Endothelial cell of umbilical vein (primary cell): Measurements from ENCODE around the gene LTBP1. TPM values are rescaled to one million over a fixed set of nuclear protein-coding genes. Genes with fewer than 3 reads are reported as not detected.

Experiments
- BruUV-seq: library from RNA; stranded (reverse); fragments of 400-500 nt; replicated peaks from 2 replicates; lab custom pipeline; 2021; lab: Mats Ljungman, UMichigan
- CTCF ChIA-PET: fragments of 300-600, 350-600 bp; sonication (Branson Sonifier 250); formaldehyde crosslinking; loops from one replicate; lab custom pipeline; 2021; ENCODE audit warnings: antibody characterized with exemption, inconsistent platforms; lab: Charles Lee
- POLR2A ChIA-PET: fragments of 300-600, 350-600 bp; sonication (Branson Sonifier 250); formaldehyde crosslinking; loops from one replicate; lab custom pipeline; 2021; ENCODE audit warnings: antibody characterized with exemption, inconsistent platforms; lab: Charles Lee
- DNase-seq: peaks from one replicate; pipeline ENCODE4 v3.0.0-alpha.2; 2011; ENCODE audit warnings: low read depth, low spot score
- FAIRE-seq: peaks from 2 replicates; lab custom pipeline; 2011; peaks lifted over from hg19 to GRCh38; lab: Jason Lieb, UNC
- H2AFZ ChIP-seq: 2 replicates; pipeline ENCODE4 v1.6.0; 2012; ENCODE audit warnings: low read depth, low read length, control low read depth, inconsistent platforms
- H3K27ac ChIP-seq: 2 replicates; pipeline ENCODE4 v1.5.1; 2011; ENCODE audit warnings: low read depth, mild to moderate bottlenecking, control low read depth, low read length, moderate library complexity; ENCODE audit not compliant: insufficient read depth
- H3K27me3 ChIP-seq, 2 experiments: 2 replicates each; pipeline versions ENCODE4 v1.6.0 to v1.6.1; 2011; ENCODE audit warnings: low read length in 2 of 2, mixed read lengths in 1 of 2; ENCODE audit not compliant: control insufficient read depth in 2 of 2, insufficient read depth in 2 of 2
- H3K36me3 ChIP-seq, 2 experiments: 2 replicates in 1 of 2; 3 replicates in 1 of 2; pipeline ENCODE4 v1.5.1; 2011; ENCODE audit warnings: low read length in 2 of 2, mild to moderate bottlenecking in 1 of 2, moderate library complexity in 1 of 2; ENCODE audit not compliant: control insufficient read depth in 2 of 2, insufficient read depth in 2 of 2; ENCODE audit errors: extremely low read depth in 1 of 2
- H3K4me1 ChIP-seq: 3 replicates; pipeline ENCODE4 v1.5.1; 2011; ENCODE audit warnings: mild to moderate bottlenecking, low read length; ENCODE audit not compliant: control insufficient read depth, insufficient read depth; ENCODE audit errors: extremely low read depth
- H3K4me2 ChIP-seq: 2 replicates; pipeline ENCODE4 v1.6.1; 2011; ENCODE audit warnings: low read length, control low read depth, mixed read lengths; ENCODE audit not compliant: insufficient read depth
- H3K4me3 ChIP-seq, 3 experiments: fragments of 200-600 bp in 1 of 3; sonication (generic), shearing (Covaris generic) in 1 of 3; replicated peaks in 1 of 3; 2 replicates each; pipeline ENCODE4 v1.5.1; 2011 to 2016; ENCODE audit warnings: control low read depth in 3 of 3, low read length in 3 of 3, mild to moderate bottlenecking in 2 of 3, inconsistent platforms in 1 of 3, low read depth in 1 of 3, moderate library complexity in 1 of 3; ENCODE audit not compliant: insufficient read depth in 1 of 3
- H3K79me2 ChIP-seq: 2 replicates; pipeline ENCODE4 v1.6.0; 2012; ENCODE audit warnings: low read length, inconsistent platforms; ENCODE audit not compliant: control insufficient read depth, insufficient read depth
- H3K9ac ChIP-seq: replicated peaks from 2 replicates; pipeline ENCODE3; 2011; ENCODE audit warnings: low read length, control low read depth; ENCODE audit not compliant: insufficient read depth; ENCODE audit errors: extremely low read depth
- H3K9me1 ChIP-seq: replicated peaks from 3 replicates; pipeline ENCODE4 v1.6.0; 2011; ENCODE audit warnings: mild to moderate bottlenecking, low read length; ENCODE audit not compliant: control insufficient read depth, insufficient read depth; ENCODE audit errors: extremely low read depth
- H3K9me3 ChIP-seq: replicated peaks from 2 replicates; pipeline ENCODE4 v1.5.1; 2012; ENCODE audit warnings: low read length, inconsistent platforms; ENCODE audit not compliant: control insufficient read depth, insufficient read depth
- H4K20me1 ChIP-seq: replicated peaks from 2 replicates; pipeline ENCODE3; 2011; ENCODE audit warnings: mild to moderate bottlenecking, low read length; ENCODE audit not compliant: control insufficient read depth, insufficient read depth; ENCODE audit errors: extremely low read depth
- EZH2 ChIP-seq: IDR thresholded peaks from 2 replicates; pipeline ENCODE4 v1.6.1; 2012; ENCODE audit warnings: borderline replicate concordance, low read depth, mild to moderate bottlenecking, moderate library complexity, low read length, inconsistent platforms; ENCODE audit not compliant: severe bottlenecking
- FOS ChIP-seq: IDR thresholded peaks from 2 replicates; pipeline ENCODE4 v1.6.1; 2011; ENCODE audit warnings: mild to moderate bottlenecking, low read length, moderate library complexity, borderline replicate concordance; ENCODE audit not compliant: insufficient read depth
- GATA2 ChIP-seq: IDR thresholded peaks from 2 replicates; pipeline ENCODE4 v1.7.0; 2011; ENCODE audit warnings: low read depth, mild to moderate bottlenecking, moderate library complexity, mixed read lengths, low read length; ENCODE audit not compliant: insufficient read length, insufficient read depth
- JUN ChIP-seq: IDR thresholded peaks from 2 replicates; pipeline ENCODE4 v1.6.1; 2011; ENCODE audit warnings: borderline replicate concordance, low read depth; ENCODE audit not compliant: insufficient read length, insufficient read depth
- MYC ChIP-seq: IDR thresholded peaks from one replicate; pipeline ENCODE4 v1.6.1; 2011; ENCODE audit warnings: mild to moderate bottlenecking, low read depth, low read length
- POLR2A ChIP-seq: IDR thresholded peaks from 2 replicates; pipeline ENCODE4 v1.6.1; 2012; ENCODE audit warnings: low read depth, mild to moderate bottlenecking, control low read depth, low read length
- POLR2AphosphoS5 ChIP-seq: IDR thresholded peaks from 2 replicates; pipeline ENCODE4 v1.6.1; 2012; ENCODE audit warnings: low read depth, mild to moderate bottlenecking, control low read depth, low read length, moderate library complexity; ENCODE audit not compliant: insufficient read depth
- dilution Hi-C: fragments of 300-500 bp; cut with MboI; formaldehyde crosslinking; loops from one replicate; pipeline ENCODE4 v1.15.0; 2019; ENCODE audit warnings: low sequenced_read_pairs; ENCODE audit not compliant: extremely low pct_ligation_motif_present
- intact Hi-C: fragments of 100-400 bp; cut with micrococcal nuclease; formaldehyde crosslinking; loops from one replicate; pipeline ENCODE4 v1.10.0; 2022
- polyA plus RNA-seq, 4 experiments: library from polyadenylated mRNA; depleted of rRNA in 3 of 4; stranded (reverse) in 3 of 4; unstranded in 1 of 4; fragments of >200 nt; gene quantifications; 2 replicates each; pipeline versions ENCODE4 v1.2.1 to v1.2.3, GENCODE V29; 2011 to 2012; ENCODE audit warnings: missing spikeins in 1 of 4
- total RNA-seq: library from RNA; stranded (reverse); gene quantifications from 2 replicates; pipeline ENCODE4 v1.2.3, GENCODE V29; 2021
- TF ChIP-seq, protein P1 (sequence below): IDR thresholded peaks from 2 replicates; pipeline ENCODE4 v1.6.1; 2011; ENCODE audit not compliant: insufficient read depth, insufficient read length
- TF ChIP-seq, protein P2 (sequence below), 2 donors: IDR thresholded peaks; 1 replicate in 1 of 2; 2 replicates in 1 of 2; pipeline ENCODE4 v1.5.1; 2011; ENCODE audit warnings: low read length in 2 of 2, mild to moderate bottlenecking in 2 of 2, moderate library complexity in 2 of 2, control low read depth in 1 of 2, inconsistent platforms in 1 of 2, low read depth in 1 of 2; ENCODE audit not compliant: insufficient read depth in 1 of 2; ENCODE audit errors: extremely low read depth in 1 of 2

LTBP1 gene
- total and polyA plus RNA-seq, 2 donors (not counting 3 experiments of a cell fraction or from before 2014, with no cell fraction given), result 57.4 to 68.2 TPM

DNA sequence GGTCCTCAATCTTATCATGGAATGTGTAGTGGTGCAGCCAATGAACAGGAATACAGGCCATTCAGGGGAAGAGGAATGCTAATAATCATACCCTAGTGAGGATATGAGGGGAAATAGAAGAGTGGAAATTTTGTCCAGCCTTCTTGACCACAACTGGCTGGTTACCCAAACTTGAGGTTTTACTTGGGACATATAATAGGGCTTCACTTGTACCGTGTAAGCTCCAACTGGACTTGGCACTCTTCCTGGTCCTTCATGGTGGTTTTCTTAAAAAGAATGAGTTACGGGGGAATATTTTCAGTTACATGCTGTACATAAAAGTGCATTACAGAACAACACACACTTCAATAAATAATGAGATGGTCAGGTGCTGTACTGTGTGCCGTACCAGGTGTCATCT, 294.8 kb downstream of the LTBP1 start:
- H3K4me2 ChIP-seq, result no peak overlapping the region
- peaks cover 60% of the 10 kb centered on the region for H3K4me1 ChIP-seq
- H3K27ac ChIP-seq, result peak overlapping the region; percentile 75
- no peaks in the 10 kb centered on the region for H3K79me2 ChIP-seq
- TF ChIP-seq MYC (no peak), POLR2AphosphoS5 (no peak), EZH2 (no peak), GATA2 (no peak), JUN (no peak), FOS (no peak), POLR2A (no peak)
- TF ChIP-seq, protein P1, sequence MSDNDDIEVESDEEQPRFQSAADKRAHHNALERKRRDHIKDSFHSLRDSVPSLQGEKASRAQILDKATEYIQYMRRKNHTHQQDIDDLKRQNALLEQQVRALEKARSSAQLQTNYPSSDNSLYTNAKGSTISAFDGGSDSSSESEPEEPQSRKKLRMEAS, result no peak
- TF ChIP-seq, protein P2, sequence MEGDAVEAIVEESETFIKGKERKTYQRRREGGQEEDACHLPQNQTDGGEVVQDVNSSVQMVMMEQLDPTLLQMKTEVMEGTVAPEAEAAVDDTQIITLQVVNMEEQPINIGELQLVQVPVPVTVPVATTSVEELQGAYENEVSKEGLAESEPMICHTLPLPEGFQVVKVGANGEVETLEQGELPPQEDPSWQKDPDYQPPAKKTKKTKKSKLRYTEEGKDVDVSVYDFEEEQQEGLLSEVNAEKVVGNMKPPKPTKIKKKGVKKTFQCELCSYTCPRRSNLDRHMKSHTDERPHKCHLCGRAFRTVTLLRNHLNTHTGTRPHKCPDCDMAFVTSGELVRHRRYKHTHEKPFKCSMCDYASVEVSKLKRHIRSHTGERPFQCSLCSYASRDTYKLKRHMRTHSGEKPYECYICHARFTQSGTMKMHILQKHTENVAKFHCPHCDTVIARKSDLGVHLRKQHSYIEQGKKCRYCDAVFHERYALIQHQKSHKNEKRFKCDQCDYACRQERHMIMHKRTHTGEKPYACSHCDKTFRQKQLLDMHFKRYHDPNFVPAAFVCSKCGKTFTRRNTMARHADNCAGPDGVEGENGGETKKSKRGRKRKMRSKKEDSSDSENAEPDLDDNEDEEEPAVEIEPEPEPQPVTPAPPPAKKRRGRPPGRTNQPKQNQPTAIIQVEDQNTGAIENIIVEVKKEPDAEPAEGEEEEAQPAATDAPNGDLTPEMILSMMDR (IDR thresholded peaks at IDR 0.05; ENCODE audit: extremely low read depth in 1 of 2, insufficient read depth in 1 of 2, low read depth in 1 of 2, low read length in 2 of 2), result no peak
- intact Hi-C loops (loop anchor here (1.0 kb wide), 1 partner anchor 101 kb away; no protein-coding TSS in a partner anchor), dilution Hi-C loops (no loop called here)
- no peaks in the 10 kb centered on the region for H3K9me3 ChIP-seq
- no peaks in the 10 kb centered on the region for H3K9me1 ChIP-seq
- no TSS peak for BruUV-seq
- H4K20me1 ChIP-seq, result no peaks in the 10 kb centered on the region
- H2AFZ ChIP-seq, result no peak overlapping the region
- FAIRE-seq (no peak), DNase-seq (no peak)
- CTCF ChIA-PET, result no interaction called here
- POLR2A ChIA-PET, result interaction anchor here (1.1 kb wide), 1 partner anchor 8 kb away, joined by 3 read pairs; no protein-coding TSS in a partner anchor
- no peak overlapping the region for H3K4me3 ChIP-seq
- no peak overlapping the region for H3K9ac ChIP-seq
- peaks cover 0 to 3% of the 10 kb centered on the region in 2 experiments for H3K36me3 ChIP-seq
- no peaks in the 10 kb centered on the region for H3K27me3 ChIP-seq
